SH-SY5Y (cell line): Measurements from ENCODE around the gene WNK2.

Experiments
- GATA2 ChIP-seq: IDR thresholded peaks from 2 replicates; pipeline ENCODE4 v1.6.1; 2011; ENCODE audit warnings: mild to moderate bottlenecking, low read depth, low read length
- GATA3 ChIP-seq: IDR thresholded peaks from 2 replicates; pipeline ENCODE4 v1.6.1; 2011; ENCODE audit warnings: low read depth, mild to moderate bottlenecking, low read length, moderate library complexity

DNA sequence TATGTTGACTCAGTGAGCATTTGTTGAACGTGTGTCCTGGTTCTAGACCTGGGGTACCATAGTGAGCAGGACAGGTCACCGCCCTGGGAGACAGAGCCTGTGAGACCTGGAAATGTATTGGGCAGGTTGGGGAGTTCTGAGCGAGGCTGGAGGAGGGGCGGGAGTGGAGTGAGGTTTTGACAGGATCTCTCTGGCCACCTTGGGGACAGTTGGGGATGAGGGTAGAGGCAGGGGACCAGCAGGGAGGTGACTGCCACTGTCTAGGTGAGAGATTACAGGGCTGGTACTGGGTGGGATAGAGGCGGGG, 7.4 kb downstream of the WNK2 start:
- TF ChIP-seq GATA2, result no peak
- TF ChIP-seq GATA3, result no peak
